ENCODE data around the gene TAS2R60. TPM values are rescaled to one million over a fixed set of nuclear protein-coding genes. Genes with fewer than 3 reads are reported as not detected.
"Not testable (repeated sequence)": the region's sequence is repeated elsewhere in the genome, so short reads cannot be mapped to it uniquely, and the experiment has no call there.

TAS2R60 gene
- total and polyA plus RNA-seq, 7 donors, result not detected

DNA sequence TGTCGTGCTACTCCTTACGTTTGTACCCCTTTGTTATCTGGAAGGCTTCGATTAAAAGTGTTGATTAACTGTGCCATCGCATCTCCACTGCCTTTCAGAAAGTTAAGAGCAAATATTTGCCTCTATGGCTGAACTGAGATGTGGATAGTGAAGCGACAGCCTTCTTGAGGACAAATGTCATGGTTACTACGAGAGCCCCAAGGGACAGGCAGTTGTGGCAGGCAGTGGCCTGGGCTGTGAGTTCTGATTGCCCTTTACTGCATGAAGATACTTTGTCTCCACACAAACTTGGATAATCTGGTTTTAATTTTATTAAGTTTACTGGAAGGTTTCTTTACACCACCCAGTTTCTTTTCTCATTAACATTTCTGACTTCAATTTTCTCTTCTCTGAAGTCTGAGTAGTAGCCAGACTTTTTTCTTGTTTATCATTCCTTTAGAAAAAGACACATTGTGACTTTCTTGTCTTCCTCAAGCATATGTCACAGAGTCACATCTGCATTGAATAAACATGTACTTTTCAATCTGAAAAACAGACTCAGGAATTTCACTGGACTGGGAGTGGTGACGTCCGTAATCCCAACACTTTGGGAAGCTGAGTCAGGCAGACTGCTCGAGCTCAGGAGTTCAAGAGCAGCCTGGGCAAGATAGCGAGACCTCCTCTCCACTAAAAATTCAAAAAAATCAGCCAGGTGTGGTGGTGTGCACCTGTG is 36.0 kb downstream of the TAS2R60 start:
- WGBS, 3 donors, result 75 to 81% (median 81%) methylated on average over 10 of the region's 10 CpGs
- no peak for TF ChIP-seq CTCF (IDR thresholded peaks at IDR 0.05)
- no peak overlapping the region for H3K27ac ChIP-seq
- intact Hi-C loops (cut with DNase I), result no loop called here
- H3K36me3 ChIP-seq (ENCODE audit: insufficient read depth in 1 of 2, low read depth in 1 of 2), result no peaks in the 10 kb centered on the region
- H3K4me1 ChIP-seq, result no peaks in the 10 kb centered on the region
- peaks cover 5% of the 10 kb centered on the region for H3K9me3 ChIP-seq
- ATAC-seq, result no peak
- H3K27me3 ChIP-seq (ENCODE audit: insufficient read depth in 3 of 3, low read length in 2 of 3), result no peaks in the 10 kb centered on the region
- no peak overlapping the region for H3K4me3 ChIP-seq
- no peak for DNase-seq

GRCh38 chr7:143480501-143480900 is 37.2 kb downstream of the TAS2R60 start:
- intact Hi-C loops (cut with DNase I), result no loop called here
- H3K4me1 ChIP-seq, result no peaks in the 10 kb centered on the region
- DNase-seq (no peak), ATAC-seq (no peak)
- no peak overlapping the region for H3K27ac ChIP-seq
- H3K27me3 ChIP-seq (ENCODE audit: insufficient read depth in 3 of 3, low read length in 2 of 3), result no peaks in the 10 kb centered on the region
- TF ChIP-seq CTCF (IDR thresholded peaks at IDR 0.05), result no peak
- no peaks in the 10 kb centered on the region for H3K36me3 ChIP-seq (ENCODE audit: insufficient read depth in 1 of 2, low read depth in 1 of 2)
- H3K4me3 ChIP-seq, result no peak overlapping the region
- H3K9me3 ChIP-seq, result no peaks in the 10 kb centered on the region

GRCh38 chr7:143484119-143484518 is 40.9 kb downstream of the TAS2R60 start:
- Histone ChIP-seq H3K9me3 (no peaks in the 10 kb centered on the region), H3K27ac (no peak overlapping the region), H3K27me3 (ENCODE audit: insufficient read depth in 3 of 3, low read length in 2 of 3) (no peaks in the 10 kb centered on the region), H3K4me3 (no peak overlapping the region), H3K36me3 (ENCODE audit: insufficient read depth in 1 of 2, low read depth in 1 of 2) (no peaks in the 10 kb centered on the region), H3K4me1 (no peaks in the 10 kb centered on the region)
- ATAC-seq (no peak), DNase-seq (no peak)
- WGBS, 3 donors, result 47 to 49% (median 48%) methylated on average over 3 of the region's 3 CpGs
- intact Hi-C loops (cut with DNase I), result no loop called here
- no peak for TF ChIP-seq CTCF (IDR thresholded peaks at IDR 0.05)

- intact Hi-C loops (cut with DNase I), result no loop called here
- no peaks in the 10 kb centered on the region for H3K36me3 ChIP-seq (ENCODE audit: insufficient read depth in 1 of 2, low read depth in 1 of 2)
- no peak for TF ChIP-seq CTCF (IDR thresholded peaks at IDR 0.05)
- no peaks in the 10 kb centered on the region for H3K4me1 ChIP-seq
- no peak overlapping the region for H3K4me3 ChIP-seq
- no peak for DNase-seq
- no peaks in the 10 kb centered on the region for H3K27me3 ChIP-seq (ENCODE audit: insufficient read depth in 3 of 3, low read length in 2 of 3)
- no peak for ATAC-seq
- no peaks in the 10 kb centered on the region for H3K9me3 ChIP-seq
- no peak overlapping the region for H3K27ac ChIP-seq
Measured at GRCh38 chr7:143485094-143485493, 41.8 kb downstream of the TAS2R60 start.

GRCh38 chr7:143485500-143485899 is 42.2 kb downstream of the TAS2R60 start:
- DNase-seq (no peak), ATAC-seq (no peak)
- no peaks in the 10 kb centered on the region for H3K27me3 ChIP-seq (ENCODE audit: insufficient read depth in 3 of 3, low read length in 2 of 3)
- intact Hi-C loops (cut with DNase I), result no loop called here
- no peak for TF ChIP-seq CTCF (IDR thresholded peaks at IDR 0.05)
- WGBS, 3 donors, result 72 to 78% (median 74%) methylated on average over 6 of the region's 6 CpGs
- H3K4me1 ChIP-seq, result no peaks in the 10 kb centered on the region
- H3K27ac ChIP-seq, result no peak overlapping the region
- no peak overlapping the region for H3K4me3 ChIP-seq
- no peaks in the 10 kb centered on the region for H3K36me3 ChIP-seq (ENCODE audit: insufficient read depth in 1 of 2, low read depth in 1 of 2)
- no peaks in the 10 kb centered on the region for H3K9me3 ChIP-seq

GRCh38 chr7:143486266-143486665 is 43.0 kb downstream of the TAS2R60 start:
- DNase-seq; H3K9me3 ChIP-seq; ATAC-seq; H3K4me3 ChIP-seq; H3K4me1 ChIP-seq; intact Hi-C loops (cut with DNase I); H3K27me3 ChIP-seq (ENCODE audit: insufficient read depth in 3 of 3, low read length in 2 of 3); H3K27ac ChIP-seq; H3K36me3 ChIP-seq (ENCODE audit: insufficient read depth in 1 of 2, low read depth in 1 of 2): not testable (repeated sequence)
- WGBS, 3 donors, result 90 to 95% (median 92%) methylated on average over 3 of the region's 3 CpGs
